B cell (primary cell): ENCODE data around the gene HERC5. TPM values are rescaled to one million over a fixed set of nuclear protein-coding genes. Genes with fewer than 3 reads are reported as not detected.

Experiments used
- ATAC-seq: fragments of 200-7000 bp; cut with Tn5 transposase; one replicate; pipeline ENCODE4 v1.10.0; 2021; ENCODE audit warnings: low read depth, mild to moderate bottlenecking, moderate number of reproducible peaks, moderate library complexity
- CTCF ChIA-PET: fragments of 350-600 bp; sonication (Branson Sonifier 250); formaldehyde crosslinking; loops from one replicate; lab custom pipeline; 2021; ENCODE audit warnings: antibody characterized with exemption, inconsistent platforms; lab: Charles Lee
- POLR2A ChIA-PET: fragments of 350-600 bp; sonication (Branson Sonifier 250); formaldehyde crosslinking; loops from one replicate; lab custom pipeline; 2021; ENCODE audit warnings: antibody characterized with exemption; lab: Charles Lee
- DNase-seq: peaks from one replicate; pipeline ENCODE4 v3.0.0; 2013
- H2AFZ ChIP-seq: 2 replicates; pipeline ENCODE4 v1.6.1; 2012; ENCODE audit warnings: mild to moderate bottlenecking, low read depth, low read length; ENCODE audit not compliant: insufficient read depth, poor library complexity, severe bottlenecking
- H3K27ac ChIP-seq, 2 donors: 1 replicate in 1 of 2; 2 replicates in 1 of 2; pipeline ENCODE4 v1.5.1; 2012 to 2013; ENCODE audit warnings: low read length in 2 of 2, mild to moderate bottlenecking in 2 of 2, moderate library complexity in 1 of 2
- H3K27me3 ChIP-seq, 4 experiments: fragments of 200-600 bp in 1 of 4; sonication (generic) in 1 of 4; replicated peaks in 1 of 4; 1 replicate in 2 of 4; 2 replicates in 2 of 4; pipeline versions ENCODE4 v1.6.1 to v1.7.0; 2013 to 2016; ENCODE audit warnings: low read length in 3 of 4, mild to moderate bottlenecking in 2 of 4, mixed read lengths in 1 of 4, moderate library complexity in 1 of 4; ENCODE audit not compliant: insufficient read depth in 4 of 4, control insufficient read depth in 3 of 4; ENCODE audit errors: control extremely low read depth in 1 of 4
- H3K36me3 ChIP-seq, 2 experiments: replicated peaks in 1 of 2; 1 replicate in 1 of 2; 2 replicates in 1 of 2; pipeline versions ENCODE4 v1.6.1 to v1.7.1; 2013; ENCODE audit warnings: low read length in 1 of 2; ENCODE audit not compliant: insufficient read depth in 2 of 2, control insufficient read depth in 1 of 2; ENCODE audit errors: control extremely low read depth in 1 of 2, extremely low read depth in 1 of 2
- H3K4me1 ChIP-seq, 2 donors: fragments of 200-600 bp in 1 of 2; sonication (generic) in 1 of 2; 1 replicate in 1 of 2; 2 replicates in 1 of 2; pipeline versions ENCODE4 v1.5.1 to v1.6.1; 2013 to 2017; ENCODE audit warnings: low read length in 2 of 2; ENCODE audit not compliant: control insufficient read depth in 2 of 2, insufficient read depth in 2 of 2
- H3K4me2 ChIP-seq: replicated peaks from 2 replicates; pipeline ENCODE3; 2012; ENCODE audit warnings: mild to moderate bottlenecking, low read depth, low read length; ENCODE audit not compliant: poor library complexity, severe bottlenecking
- H3K4me3 ChIP-seq, 5 experiments: fragments of 200-600 bp in 1 of 5; sonication (generic) in 1 of 5; 1 replicate in 3 of 5; 2 replicates in 2 of 5; pipeline versions ENCODE4 v1.5.1 to v1.7.0; 2011 to 2016; ENCODE audit warnings: low read length in 4 of 5, mild to moderate bottlenecking in 4 of 5, low read depth in 2 of 5, control low read depth in 1 of 5, moderate library complexity in 1 of 5; ENCODE audit not compliant: insufficient read depth in 1 of 5; ENCODE audit errors: control extremely low read depth in 1 of 5, extremely low read depth in 1 of 5
- H3K79me2 ChIP-seq: fragments of 200-600 bp; sonication (generic); one replicate; pipeline ENCODE4 v1.6.0; 2016; ENCODE audit warnings: low read length; ENCODE audit not compliant: control insufficient read depth, insufficient read depth
- H3K9ac ChIP-seq: fragments of 200-600 bp; sonication (generic); 2 replicates; pipeline ENCODE4 v1.6.1; 2017; ENCODE audit warnings: mild to moderate bottlenecking, low read length, moderate library complexity
- H3K9me3 ChIP-seq, 3 donors: one replicate each; pipeline versions ENCODE4 v1.6.1 to v1.7.1; 2013; ENCODE audit warnings: low read length in 2 of 3; ENCODE audit not compliant: control insufficient read depth in 2 of 3, insufficient read depth in 1 of 3; ENCODE audit errors: control extremely low read depth in 1 of 3
- H4K20me1 ChIP-seq: 2 replicates; pipeline ENCODE4 v1.6.0; 2012; ENCODE audit warnings: mild to moderate bottlenecking, low read length; ENCODE audit not compliant: insufficient read depth, control insufficient read depth, poor library complexity, severe bottlenecking
- H3K27ac Mint-ChIP-seq: one replicate; pipeline ENCODE4 v1.8.0; 2021; ENCODE audit warnings: mixed read lengths
- H3K27me3 Mint-ChIP-seq: one replicate; pipeline ENCODE4 v1.8.0; 2021; ENCODE audit warnings: mixed read lengths
- H3K4me1 Mint-ChIP-seq: one replicate; pipeline ENCODE4 v1.8.0; 2021; ENCODE audit warnings: mixed read lengths
- H3K4me3 Mint-ChIP-seq: one replicate; pipeline ENCODE4 v1.8.0; 2021; ENCODE audit warnings: mixed read lengths
- H3K9me3 Mint-ChIP-seq: one replicate; pipeline ENCODE4 v1.8.0; 2022; ENCODE audit warnings: mixed read lengths; ENCODE audit not compliant: insufficient read depth
- CTCF ChIP-seq: fragments of 200-600 bp; IDR thresholded peaks from one replicate; pipeline ENCODE4 v1.8.0; 2022; ENCODE audit warnings: antibody characterized with exemption, mild to moderate bottlenecking
- EZH2 ChIP-seq: IDR thresholded peaks from 2 replicates; pipeline ENCODE4 v1.6.1; 2012; ENCODE audit warnings: borderline replicate concordance, low read depth, mild to moderate bottlenecking, moderate library complexity, low read length; ENCODE audit not compliant: insufficient read depth, poor library complexity, severe bottlenecking
- WGBS: methylation state at CpG from one replicate; pipeline ENCODE4 v1.1.5; 2013; ENCODE audit warnings: missing lambda C conversion rate; ENCODE audit not compliant: insufficient coverage; 5-methylcytosine and 5-hydroxymethylcytosine counted together
- intact Hi-C: fragments of 100-400 bp; cut with micrococcal nuclease; formaldehyde crosslinking; loops from one replicate; pipeline ENCODE4 v1.10.0; 2022
- polyA plus RNA-seq: library from polyadenylated mRNA; depleted of rRNA; stranded (reverse); fragments of >200 nt; gene quantifications from 2 replicates; pipeline ENCODE4 v1.2.3, GENCODE V29; 2012
- total RNA-seq, 2 donors: library from RNA; stranded (reverse); fragments of 120-200 nt in 1 of 2; gene quantifications; 1 replicate in 1 of 2; 2 replicates in 1 of 2; pipeline versions ENCODE4 v1.2.3 to v1.2.4, GENCODE V29; 2013 to 2022

The HERC5 gene
- total and polyA plus RNA-seq, 2 donors (not counting 1 experiment from before 2014, with no cell fraction given), result 1.9 to 10.6 TPM

GRCh38 chr4:88449290-88449689 lies 7.6 kb upstream of the HERC5 start:
- no peak overlapping the region for H3K9ac ChIP-seq
- Mint-ChIP-seq H3K27me3 (no peaks in the 10 kb centered on the region), H3K27ac (no peak overlapping the region), H3K9me3 (peaks cover 2% of the 10 kb centered on the region), H3K4me1 (no peaks in the 10 kb centered on the region), H3K4me3 (no peak overlapping the region)
- TF ChIP-seq CTCF (no peak), EZH2 (no peak)
- ChIA-PET CTCF (interaction anchor here (0.6 to 1.0 kb wide), 2 partner anchors 66 to 620 kb away, joined by 3 to 5 read pairs; no protein-coding TSS in a partner anchor), POLR2A (no interaction called here)
- no peak overlapping the region for H3K4me2 ChIP-seq
- no peak overlapping the region for H3K4me3 ChIP-seq
- no peak for DNase-seq
- no peaks in the 10 kb centered on the region for H3K36me3 ChIP-seq
- H3K4me1 ChIP-seq, result no peaks in the 10 kb centered on the region
- peaks cover 0 to 7% (median 1%) of the 10 kb centered on the region in 3 donors for H3K9me3 ChIP-seq
- no peak overlapping the region for H3K27ac ChIP-seq
- no peaks in the 10 kb centered on the region for H3K27me3 ChIP-seq
- intact Hi-C loops, result no loop called here
- no peaks in the 10 kb centered on the region for H3K79me2 ChIP-seq
- H4K20me1 ChIP-seq, result no peaks in the 10 kb centered on the region
- no peak overlapping the region for H2AFZ ChIP-seq
- no peak for ATAC-seq

GRCh38 chr4:88451205-88451604 lies 5.7 kb upstream of the HERC5 start:
- no peak overlapping the region for H3K4me2 ChIP-seq
- intact Hi-C loops, result no loop called here
- no peak overlapping the region for H3K4me3 ChIP-seq
- DNase-seq, result no peak
- H3K9me3 ChIP-seq, result peaks cover 0 to 7% (median 1%) of the 10 kb centered on the region in 3 donors
- no peaks in the 10 kb centered on the region for H3K27me3 ChIP-seq
- Mint-ChIP-seq H3K9me3 (peaks cover 2% of the 10 kb centered on the region), H3K4me1 (peaks cover 6% of the 10 kb centered on the region), H3K4me3 (no peak overlapping the region), H3K27ac (no peak overlapping the region), H3K27me3 (no peaks in the 10 kb centered on the region)
- no peaks in the 10 kb centered on the region for H3K36me3 ChIP-seq
- WGBS, result 65% methylated on average over 2 of the region's 2 CpGs
- POLR2A ChIA-PET, result no interaction called here
- ATAC-seq, result no peak
- H4K20me1 ChIP-seq, result no peaks in the 10 kb centered on the region
- H3K79me2 ChIP-seq, result no peaks in the 10 kb centered on the region
- TF ChIP-seq EZH2 (no peak), CTCF (no peak)
- no peak overlapping the region for H2AFZ ChIP-seq
- H3K4me1 ChIP-seq, result peaks cover 4 to 10% of the 10 kb centered on the region in 2 donors
- H3K27ac ChIP-seq, result no peak overlapping the region
- no peak overlapping the region for H3K9ac ChIP-seq
- CTCF ChIA-PET, result interaction anchor here (0.6 kb wide), 1 partner anchor 146 kb away, joined by 3 read pairs; no protein-coding TSS in a partner anchor
